AG04449 (cell line): ENCODE data around the gene MRPL48.

Source experiments
- CTCF ChIA-PET: fragments of 350-600 bp; formaldehyde crosslinking; extraction: SDS; loops from one replicate; lab custom pipeline; 2021; ENCODE audit warnings: antibody characterized with exemption; lab: Yijun Ruan, JAX
- POLR2A ChIA-PET: fragments of 400-600, 350-600 bp; formaldehyde crosslinking; extraction: SDS; loops from one replicate; lab custom pipeline; 2020; ENCODE audit warnings: antibody characterized with exemption, inconsistent platforms; lab: Yijun Ruan, JAX
- DNase-seq: peaks from one replicate; pipeline ENCODE4 v3.0.0-alpha.2; 2010; ENCODE audit warnings: low read depth, low spot score
- H3K4me3 ChIP-seq: 2 replicates; pipeline ENCODE4 v1.5.1; 2011; ENCODE audit warnings: low read depth, mild to moderate bottlenecking, control low read depth, low read length
- CTCF ChIP-seq: IDR thresholded peaks from one replicate; pipeline ENCODE4 v1.5.1; 2011; ENCODE audit warnings: mild to moderate bottlenecking, moderate library complexity, low read length, control low read depth, inconsistent platforms; ENCODE audit not compliant: insufficient read depth; ENCODE audit errors: missing control alignments

MRPL48 gene

GRCh38 chr11:73758451-73758850, 29.2 kb upstream of the MRPL48 start:
- TF ChIP-seq CTCF = no peak
- ChIA-PET CTCF (interaction anchor here (0.8 kb wide), 1 partner anchor 9 kb away, joined by 4 read pairs; no protein-coding TSS in a partner anchor), POLR2A (no interaction called here)
- no peak for DNase-seq
- H3K4me3 ChIP-seq = peak overlapping the region; percentile 91

- TF ChIP-seq CTCF = peak; percentile 20
- H3K4me3 ChIP-seq = peak overlapping the region; percentile 91
- no peak for DNase-seq
- ChIA-PET POLR2A (interaction anchor here (2.2 to 4.1 kb wide), 2 partner anchors 19 to 28 kb away, joined by 18 to 50 read pairs; partner anchors contain the start of gene MRPL48), CTCF (interaction anchor here (0.9 to 1.0 kb wide), 2 partner anchors 20 to 29 kb away, joined by 3 to 4 read pairs; no protein-coding TSS in a partner anchor)
Measured at GRCh38 chr11:73759610-73760134, 28.0 kb upstream of the MRPL48 start.

GRCh38 chr11:73760135-73760678, 27.5 kb upstream of the MRPL48 start:
- POLR2A ChIA-PET = interaction anchor here (1.5 to 4.1 kb wide), 4 partner anchors 19 to 171 kb away, joined by 4 to 50 read pairs (median 12); partner anchors contain the start of gene MRPL48
- peak overlapping the region; percentile 91 for H3K4me3 ChIP-seq
- no peak for DNase-seq
- CTCF ChIA-PET = interaction anchor here (0.9 to 1.8 kb wide), 5 partner anchors 19 to 108 kb away, joined by 3 to 5 read pairs (median 4); partner anchors contain the start of gene MRPL48
- no peak for TF ChIP-seq CTCF

- peak; percentile 52 for TF ChIP-seq CTCF
- peak; percentile 97 for DNase-seq
- CTCF ChIA-PET = interaction anchor here (0.9 to 1.8 kb wide), 5 partner anchors 19 to 108 kb away, joined by 3 to 12 read pairs (median 4); partner anchors contain the start of gene MRPL48
- POLR2A ChIA-PET = interaction anchor here (0.8 to 4.1 kb wide), 6 partner anchors 12 to 170 kb away, joined by 4 to 50 read pairs (median 6); partner anchors contain the start of gene MRPL48
- peak within 1 kb of the TSS; percentile 91 for H3K4me3 ChIP-seq
Measured at GRCh38 chr11:73760679-73761402, 26.8 kb upstream of the MRPL48 start, which contains the start of gene RAB6A. RAB6A (minus strand) TSS chr11:73761074; CDS start chr11:73760635, 439 bp downstream.

GRCh38 chr11:73761403-73761945, 26.2 kb upstream of the MRPL48 start:
- DNase-seq = no peak
- ChIA-PET POLR2A (interaction anchor here (0.8 to 4.1 kb wide), 6 partner anchors 12 to 170 kb away, joined by 4 to 50 read pairs (median 6); partner anchors contain the start of gene MRPL48), CTCF (interaction anchor here (1.0 to 1.8 kb wide), 4 partner anchors 18 to 107 kb away, joined by 3 to 12 read pairs (median 4); partner anchors contain the start of gene MRPL48)

More at GRCh38 chr11:73761403-73761945, 26.2 kb upstream of the MRPL48 start:
- peak overlapping the region; percentile 48 for H3K4me3 ChIP-seq
- no peak for TF ChIP-seq CTCF
